ENCODE measurements around the gene STK24. TPM values are rescaled to one million over a fixed set of nuclear protein-coding genes. Genes with fewer than 3 reads are reported as not detected.

Gene STK24
- total and polyA plus RNA-seq, 10 of the 15 experiments (the other 5 are each of a cell fraction or from before 2014, with no cell fraction given) = 7.5 to 115 (median 52.9) TPM

DNA sequence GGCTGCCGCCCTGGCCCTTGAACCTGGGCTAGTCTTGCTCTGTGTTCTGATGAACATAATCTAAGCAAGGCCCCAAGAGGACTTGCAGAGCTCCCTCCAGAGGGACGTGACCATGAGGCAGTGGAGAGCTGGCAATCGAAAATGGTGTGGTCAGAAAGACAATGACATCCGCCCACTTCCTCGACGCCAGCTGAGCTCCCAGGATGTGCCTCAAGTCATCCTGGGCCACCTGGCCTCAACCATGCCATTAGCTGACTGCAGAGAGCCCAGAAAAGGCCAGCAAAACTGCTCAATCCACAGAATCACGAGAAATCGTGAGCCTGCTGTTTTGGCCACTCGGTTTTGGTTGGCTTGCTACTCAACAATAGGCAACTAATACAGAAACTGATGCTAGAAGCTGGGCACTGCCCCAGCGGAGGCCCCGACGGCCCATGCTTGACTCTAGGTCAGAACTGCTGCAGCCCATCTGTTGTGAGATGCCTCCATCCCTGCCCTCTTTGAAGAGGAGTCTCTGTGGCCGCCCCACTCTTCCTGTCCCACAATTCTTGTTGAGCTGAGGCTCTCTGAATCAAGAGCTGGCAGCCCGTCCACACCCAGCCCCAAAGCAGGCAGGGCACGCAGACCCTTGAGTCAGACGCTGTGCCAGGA, 53.3 kb downstream of the STK24 start (continued):
- TF ChIP-seq, protein P1, sequence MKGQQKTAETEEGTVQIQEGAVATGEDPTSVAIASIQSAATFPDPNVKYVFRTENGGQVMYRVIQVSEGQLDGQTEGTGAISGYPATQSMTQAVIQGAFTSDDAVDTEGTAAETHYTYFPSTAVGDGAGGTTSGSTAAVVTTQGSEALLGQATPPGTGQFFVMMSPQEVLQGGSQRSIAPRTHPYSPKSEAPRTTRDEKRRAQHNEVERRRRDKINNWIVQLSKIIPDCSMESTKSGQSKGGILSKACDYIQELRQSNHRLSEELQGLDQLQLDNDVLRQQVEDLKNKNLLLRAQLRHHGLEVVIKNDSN (IDR thresholded peaks at IDR 0.05; ENCODE audit: borderline replicate concordance, extremely low read length, insufficient read depth, low read depth, low read length) = no peak
- TF ChIP-seq EP300 (IDR thresholded peaks at IDR 0.05; ENCODE audit: borderline replicate concordance in 1 of 2, control insufficient read depth in 1 of 2, low read depth in 2 of 2, low read length in 2 of 2) (no peak; a peak in 1 of 4 replicates), IKZF1 (conservative IDR thresholded peaks at IDR 0.05) (peak; percentile 67), HCFC1 (IDR thresholded peaks at IDR 0.05; ENCODE audit: low read length) (no peak), MTA2 (IDR thresholded peaks at IDR 0.05; ENCODE audit: low read depth) (peak; percentile 43; the same call in 1 of the 2 replicates), MYC (IDR thresholded peaks at IDR 0.05; ENCODE audit: insufficient read depth, insufficient read length, insufficient replicate concordance, low read length, severe bottlenecking) (no peak), SMARCA5 (IDR thresholded peaks at IDR 0.05) (no peak), MEF2A (IDR thresholded peaks at IDR 0.05; ENCODE audit: insufficient read depth, low read depth, low read length) (0 out of 2 replicates have a peak, but pooled peaks have one; percentile 20)
- TF ChIP-seq, protein P2, sequence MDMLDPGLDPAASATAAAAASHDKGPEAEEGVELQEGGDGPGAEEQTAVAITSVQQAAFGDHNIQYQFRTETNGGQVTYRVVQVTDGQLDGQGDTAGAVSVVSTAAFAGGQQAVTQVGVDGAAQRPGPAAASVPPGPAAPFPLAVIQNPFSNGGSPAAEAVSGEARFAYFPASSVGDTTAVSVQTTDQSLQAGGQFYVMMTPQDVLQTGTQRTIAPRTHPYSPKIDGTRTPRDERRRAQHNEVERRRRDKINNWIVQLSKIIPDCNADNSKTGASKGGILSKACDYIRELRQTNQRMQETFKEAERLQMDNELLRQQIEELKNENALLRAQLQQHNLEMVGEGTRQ (IDR thresholded peaks at IDR 0.05; ENCODE audit: borderline replicate concordance, low read depth, low read length) = no peak
- TF ChIP-seq, protein P3, sequence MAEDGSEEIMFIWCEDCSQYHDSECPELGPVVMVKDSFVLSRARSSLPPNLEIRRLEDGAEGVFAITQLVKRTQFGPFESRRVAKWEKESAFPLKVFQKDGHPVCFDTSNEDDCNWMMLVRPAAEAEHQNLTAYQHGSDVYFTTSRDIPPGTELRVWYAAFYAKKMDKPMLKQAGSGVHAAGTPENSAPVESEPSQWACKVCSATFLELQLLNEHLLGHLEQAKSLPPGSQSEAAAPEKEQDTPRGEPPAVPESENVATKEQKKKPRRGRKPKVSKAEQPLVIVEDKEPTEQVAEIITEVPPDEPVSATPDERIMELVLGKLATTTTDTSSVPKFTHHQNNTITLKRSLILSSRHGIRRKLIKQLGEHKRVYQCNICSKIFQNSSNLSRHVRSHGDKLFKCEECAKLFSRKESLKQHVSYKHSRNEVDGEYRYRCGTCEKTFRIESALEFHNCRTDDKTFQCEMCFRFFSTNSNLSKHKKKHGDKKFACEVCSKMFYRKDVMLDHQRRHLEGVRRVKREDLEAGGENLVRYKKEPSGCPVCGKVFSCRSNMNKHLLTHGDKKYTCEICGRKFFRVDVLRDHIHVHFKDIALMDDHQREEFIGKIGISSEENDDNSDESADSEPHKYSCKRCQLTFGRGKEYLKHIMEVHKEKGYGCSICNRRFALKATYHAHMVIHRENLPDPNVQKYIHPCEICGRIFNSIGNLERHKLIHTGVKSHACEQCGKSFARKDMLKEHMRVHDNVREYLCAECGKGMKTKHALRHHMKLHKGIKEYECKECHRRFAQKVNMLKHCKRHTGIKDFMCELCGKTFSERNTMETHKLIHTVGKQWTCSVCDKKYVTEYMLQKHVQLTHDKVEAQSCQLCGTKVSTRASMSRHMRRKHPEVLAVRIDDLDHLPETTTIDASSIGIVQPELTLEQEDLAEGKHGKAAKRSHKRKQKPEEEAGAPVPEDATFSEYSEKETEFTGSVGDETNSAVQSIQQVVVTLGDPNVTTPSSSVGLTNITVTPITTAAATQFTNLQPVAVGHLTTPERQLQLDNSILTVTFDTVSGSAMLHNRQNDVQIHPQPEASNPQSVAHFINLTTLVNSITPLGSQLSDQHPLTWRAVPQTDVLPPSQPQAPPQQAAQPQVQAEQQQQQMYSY (CRISPR knock-in tag; IDR thresholded peaks at IDR 0.05) = no peak
- TF ChIP-seq, protein P4, sequence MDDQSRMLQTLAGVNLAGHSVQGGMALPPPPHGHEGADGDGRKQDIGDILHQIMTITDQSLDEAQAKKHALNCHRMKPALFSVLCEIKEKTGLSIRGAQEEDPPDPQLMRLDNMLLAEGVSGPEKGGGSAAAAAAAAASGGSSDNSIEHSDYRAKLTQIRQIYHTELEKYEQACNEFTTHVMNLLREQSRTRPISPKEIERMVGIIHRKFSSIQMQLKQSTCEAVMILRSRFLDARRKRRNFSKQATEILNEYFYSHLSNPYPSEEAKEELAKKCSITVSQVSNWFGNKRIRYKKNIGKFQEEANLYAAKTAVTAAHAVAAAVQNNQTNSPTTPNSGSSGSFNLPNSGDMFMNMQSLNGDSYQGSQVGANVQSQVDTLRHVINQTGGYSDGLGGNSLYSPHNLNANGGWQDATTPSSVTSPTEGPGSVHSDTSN (IDR thresholded peaks at IDR 0.05; ENCODE audit: insufficient replicate concordance, low read depth, low read length) = no peak
- TF ChIP-seq, protein P5, sequence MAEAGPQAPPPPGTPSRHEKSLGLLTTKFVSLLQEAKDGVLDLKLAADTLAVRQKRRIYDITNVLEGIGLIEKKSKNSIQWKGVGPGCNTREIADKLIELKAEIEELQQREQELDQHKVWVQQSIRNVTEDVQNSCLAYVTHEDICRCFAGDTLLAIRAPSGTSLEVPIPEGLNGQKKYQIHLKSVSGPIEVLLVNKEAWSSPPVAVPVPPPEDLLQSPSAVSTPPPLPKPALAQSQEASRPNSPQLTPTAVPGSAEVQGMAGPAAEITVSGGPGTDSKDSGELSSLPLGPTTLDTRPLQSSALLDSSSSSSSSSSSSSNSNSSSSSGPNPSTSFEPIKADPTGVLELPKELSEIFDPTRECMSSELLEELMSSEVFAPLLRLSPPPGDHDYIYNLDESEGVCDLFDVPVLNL (IDR thresholded peaks at IDR 0.05; ENCODE audit: low read depth, low read length) = no peak
- TF ChIP-seq, protein P6, sequence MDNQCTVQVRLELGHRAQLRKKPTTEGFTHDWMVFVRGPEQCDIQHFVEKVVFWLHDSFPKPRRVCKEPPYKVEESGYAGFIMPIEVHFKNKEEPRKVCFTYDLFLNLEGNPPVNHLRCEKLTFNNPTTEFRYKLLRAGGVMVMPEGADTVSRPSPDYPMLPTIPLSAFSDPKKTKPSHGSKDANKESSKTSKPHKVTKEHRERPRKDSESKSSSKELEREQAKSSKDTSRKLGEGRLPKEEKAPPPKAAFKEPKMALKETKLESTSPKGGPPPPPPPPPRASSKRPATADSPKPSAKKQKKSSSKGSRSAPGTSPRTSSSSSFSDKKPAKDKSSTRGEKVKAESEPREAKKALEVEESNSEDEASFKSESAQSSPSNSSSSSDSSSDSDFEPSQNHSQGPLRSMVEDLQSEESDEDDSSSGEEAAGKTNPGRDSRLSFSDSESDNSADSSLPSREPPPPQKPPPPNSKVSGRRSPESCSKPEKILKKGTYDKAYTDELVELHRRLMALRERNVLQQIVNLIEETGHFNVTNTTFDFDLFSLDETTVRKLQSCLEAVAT (IDR thresholded peaks at IDR 0.05) = no peak
- TF ChIP-seq, protein P7, sequence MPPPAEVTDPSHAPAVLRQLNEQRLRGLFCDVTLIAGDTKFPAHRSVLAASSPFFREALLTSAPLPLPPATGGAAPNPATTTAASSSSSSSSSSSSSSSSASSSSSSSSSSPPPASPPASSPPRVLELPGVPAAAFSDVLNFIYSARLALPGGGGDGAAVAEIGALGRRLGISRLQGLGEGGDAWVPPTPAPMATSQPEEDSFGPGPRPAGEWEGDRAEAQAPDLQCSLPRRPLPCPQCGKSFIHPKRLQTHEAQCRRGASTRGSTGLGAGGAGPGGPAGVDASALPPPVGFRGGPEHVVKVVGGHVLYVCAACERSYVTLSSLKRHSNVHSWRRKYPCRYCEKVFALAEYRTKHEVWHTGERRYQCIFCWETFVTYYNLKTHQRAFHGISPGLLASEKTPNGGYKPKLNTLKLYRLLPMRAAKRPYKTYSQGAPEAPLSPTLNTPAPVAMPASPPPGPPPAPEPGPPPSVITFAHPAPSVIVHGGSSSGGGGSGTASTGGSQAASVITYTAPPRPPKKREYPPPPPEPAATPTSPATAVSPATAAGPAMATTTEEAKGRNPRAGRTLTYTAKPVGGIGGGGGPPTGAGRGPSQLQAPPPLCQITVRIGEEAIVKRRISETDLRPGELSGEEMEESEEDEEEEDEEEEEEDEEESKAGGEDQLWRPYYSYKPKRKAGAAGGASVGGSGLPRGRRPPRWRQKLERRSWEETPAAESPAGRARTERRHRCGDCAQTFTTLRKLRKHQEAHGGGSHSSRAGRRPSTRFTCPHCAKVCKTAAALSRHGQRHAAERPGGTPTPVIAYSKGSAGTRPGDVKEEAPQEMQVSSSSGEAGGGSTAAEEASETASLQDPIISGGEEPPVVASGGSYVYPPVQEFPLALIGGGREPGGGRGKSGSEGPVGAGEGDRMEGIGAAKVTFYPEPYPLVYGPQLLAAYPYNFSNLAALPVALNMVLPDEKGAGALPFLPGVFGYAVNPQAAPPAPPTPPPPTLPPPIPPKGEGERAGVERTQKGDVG (CRISPR knock-in tag; IDR thresholded peaks at IDR 0.05) = no peak
